GM19023 (cell line): ENCODE measurements around the gene MAZ.

ENCODE experiments used
- ATAC-seq: cut with Tn5 transposase; IDR thresholded peaks from one replicate; pipeline ENCODE4 v1.9.1; 2021; ENCODE audit warnings: mild to moderate bottlenecking, moderate library complexity; ENCODE audit not compliant: unreplicated experiment

Gene MAZ

DNA sequence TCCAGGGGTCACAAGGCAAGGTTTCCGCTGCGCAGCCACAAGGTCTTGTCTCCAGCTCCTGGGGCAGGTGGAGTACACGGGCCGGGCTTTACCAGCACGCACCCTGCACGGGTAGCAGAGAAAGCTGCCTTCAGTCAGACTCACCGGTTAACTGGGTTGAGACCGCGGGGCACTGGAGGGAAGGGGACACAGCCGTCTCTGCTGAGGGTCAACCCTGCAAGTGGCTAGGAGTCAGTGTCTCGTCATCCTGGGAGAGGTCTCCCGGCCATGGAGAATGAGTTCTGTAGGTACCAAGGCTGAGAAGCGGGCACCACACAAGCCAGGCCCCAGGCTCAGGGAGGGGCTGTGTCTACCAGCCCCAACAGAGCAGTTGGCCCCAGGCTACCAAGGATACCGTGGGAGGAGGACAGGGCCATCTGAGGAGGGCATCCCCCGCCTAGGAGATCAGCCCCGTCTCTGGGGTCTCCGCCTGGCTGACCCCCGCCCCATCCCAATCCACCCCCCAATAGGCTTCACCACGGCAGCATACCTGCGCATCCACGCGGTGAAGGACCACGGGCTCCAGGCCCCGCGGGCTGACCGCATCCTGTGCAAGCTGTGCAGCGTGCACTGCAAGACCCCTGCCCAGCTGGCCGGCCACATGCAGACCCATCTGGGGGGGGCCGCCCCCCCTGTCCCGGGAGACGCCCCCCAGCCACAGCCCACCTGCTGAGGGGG, 2.9 kb downstream of the MAZ start:
- ATAC-seq = no peak

DNA sequence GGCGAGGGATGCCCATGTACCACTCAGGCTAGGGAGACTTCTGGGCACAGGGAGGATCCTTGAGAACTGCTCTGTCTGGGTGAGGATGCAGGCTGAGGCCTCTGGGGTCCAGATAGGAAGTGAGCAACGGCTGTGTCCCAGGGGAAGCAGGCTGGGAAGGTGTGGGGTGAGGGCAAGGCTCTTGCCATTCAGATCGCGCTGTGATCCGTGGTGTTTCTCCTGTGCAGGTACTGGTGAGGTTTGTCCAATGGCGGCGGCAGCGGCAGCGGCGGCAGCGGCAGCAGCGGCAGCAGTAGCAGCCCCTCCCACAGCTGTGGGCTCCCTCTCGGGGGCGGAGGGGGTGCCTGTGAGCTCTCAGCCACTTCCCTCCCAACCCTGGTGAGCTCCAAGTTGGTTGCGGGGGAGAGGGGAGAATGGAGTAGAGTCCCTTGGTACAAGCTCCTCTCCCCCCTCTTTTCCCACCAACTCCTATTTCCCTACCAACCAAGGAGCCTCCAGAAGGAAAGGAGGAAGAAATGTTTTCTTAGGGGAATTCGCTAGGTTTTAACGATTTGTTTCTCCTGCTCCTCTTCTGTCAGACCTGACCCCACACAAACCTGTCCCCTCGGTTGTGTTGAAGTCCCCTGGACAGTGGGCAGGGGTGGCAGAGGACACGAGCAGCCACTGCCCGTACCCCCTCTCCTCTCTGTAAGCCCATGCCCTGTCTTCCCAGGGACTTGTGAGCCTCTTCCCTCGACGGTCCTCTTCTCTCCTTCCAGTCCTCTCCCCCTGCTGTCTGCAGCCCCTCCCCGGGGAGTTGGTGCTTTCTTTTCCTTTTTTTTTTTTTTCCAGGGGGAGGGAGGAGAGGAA, 3.7 kb downstream of the MAZ start:
- ATAC-seq = no peak

DNA sequence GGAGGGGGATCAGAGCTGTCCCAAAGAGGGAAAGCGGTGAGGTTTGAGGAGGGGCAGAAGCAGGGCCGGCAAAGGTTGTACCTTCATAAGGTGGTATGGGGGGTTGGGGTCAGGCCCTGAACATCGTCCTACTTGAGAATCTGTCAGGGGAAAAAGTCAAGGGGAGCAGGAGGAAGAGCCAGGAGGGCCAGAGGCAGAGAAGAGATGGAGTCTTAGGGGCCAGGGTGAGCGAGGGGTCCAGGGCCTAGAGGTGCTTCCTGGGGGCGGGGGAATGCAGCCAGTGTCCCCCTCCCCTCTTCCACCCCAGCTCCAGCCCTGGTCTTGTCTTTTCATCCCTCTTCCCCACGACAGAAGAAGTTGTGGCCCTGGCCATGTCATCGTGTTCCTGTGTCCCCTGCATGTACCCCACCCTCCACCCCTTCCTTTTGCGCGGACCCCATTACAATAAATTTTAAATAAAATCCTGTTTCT, 4.4 kb downstream of the MAZ start:
- no peak for ATAC-seq

DNA sequence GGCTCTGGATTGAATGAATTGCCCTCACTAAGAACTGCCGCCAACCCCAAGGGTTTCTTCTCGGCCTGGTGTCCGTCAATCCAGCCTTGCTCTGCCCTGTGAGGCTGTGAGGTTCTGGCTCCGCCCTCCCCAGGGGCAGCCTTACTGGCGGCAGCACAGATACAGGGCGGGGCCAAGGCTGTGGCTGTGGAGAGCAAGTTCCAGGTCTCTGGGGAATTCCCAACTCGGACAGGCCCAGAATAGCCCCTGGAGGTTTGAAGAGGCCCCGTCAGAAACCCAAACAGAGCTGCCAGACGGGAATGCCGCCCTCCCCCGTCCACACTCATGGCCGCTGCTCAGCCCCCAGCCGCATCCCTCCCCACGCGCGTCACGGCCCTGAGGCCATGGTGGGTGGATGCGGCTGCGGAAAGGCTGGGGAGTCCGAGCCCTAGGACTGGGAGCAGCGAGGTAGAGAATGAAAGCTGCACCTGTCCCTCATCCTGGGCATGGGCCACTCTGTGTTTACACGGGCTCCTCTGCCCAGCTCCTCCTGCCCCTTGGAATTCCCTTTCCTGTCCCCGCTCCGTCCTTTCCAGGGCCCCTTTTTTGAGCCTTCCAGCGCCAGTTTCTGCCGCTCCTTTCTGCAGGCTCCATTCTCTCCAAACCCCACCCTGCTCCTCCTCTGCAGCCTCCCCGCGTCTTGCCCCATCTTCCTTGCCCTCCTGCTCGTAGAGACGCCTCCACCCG, 5.0 kb downstream of the MAZ start:
- peak; percentile 39 for ATAC-seq

DNA sequence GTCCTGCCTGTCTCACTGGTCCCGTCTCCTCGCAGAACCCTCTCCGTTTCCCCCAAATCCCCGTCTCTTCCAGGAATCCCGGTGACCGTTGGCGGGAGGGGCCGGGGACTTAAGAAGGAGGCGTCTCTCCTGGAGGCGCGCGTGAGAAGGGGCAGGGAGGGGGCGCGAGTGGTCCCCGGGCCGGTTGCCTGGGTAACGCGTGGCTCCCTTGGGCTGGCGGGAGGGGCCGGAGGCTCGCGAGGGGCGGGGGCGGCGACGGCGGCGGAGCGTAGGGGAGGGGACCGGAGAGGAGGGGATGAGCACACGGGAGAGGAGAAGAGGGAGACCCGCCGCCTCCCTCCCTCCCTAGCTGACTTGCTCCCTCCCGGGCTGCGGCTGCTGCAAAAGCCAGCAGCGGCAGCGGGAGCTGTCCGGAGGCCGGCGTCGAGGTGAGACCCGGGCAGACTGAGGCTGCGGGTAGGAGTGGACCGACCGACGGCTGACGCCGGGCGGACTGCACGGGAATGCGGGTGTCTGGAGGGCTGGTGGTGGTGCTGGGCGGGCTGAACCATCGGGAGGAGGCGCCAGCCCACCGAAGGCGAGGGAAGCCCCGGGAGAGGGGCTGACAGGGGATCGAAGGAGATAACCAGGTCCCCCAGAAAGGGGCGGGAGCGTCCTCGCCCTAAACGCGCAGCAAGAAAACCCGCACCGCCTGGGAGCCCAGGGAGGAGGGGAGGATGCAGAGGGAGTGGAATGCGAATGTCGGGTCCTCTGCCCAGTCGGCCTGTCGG, 5.8 kb downstream of the MAZ start, which contains the start of gene PRRT2:
Gene PRRT2, plus strand, starts transcription at position 298 of the 770 bp plus-strand sequence. CDS start 862 bp downstream, outside the sequence.
- ATAC-seq = no peak

DNA sequence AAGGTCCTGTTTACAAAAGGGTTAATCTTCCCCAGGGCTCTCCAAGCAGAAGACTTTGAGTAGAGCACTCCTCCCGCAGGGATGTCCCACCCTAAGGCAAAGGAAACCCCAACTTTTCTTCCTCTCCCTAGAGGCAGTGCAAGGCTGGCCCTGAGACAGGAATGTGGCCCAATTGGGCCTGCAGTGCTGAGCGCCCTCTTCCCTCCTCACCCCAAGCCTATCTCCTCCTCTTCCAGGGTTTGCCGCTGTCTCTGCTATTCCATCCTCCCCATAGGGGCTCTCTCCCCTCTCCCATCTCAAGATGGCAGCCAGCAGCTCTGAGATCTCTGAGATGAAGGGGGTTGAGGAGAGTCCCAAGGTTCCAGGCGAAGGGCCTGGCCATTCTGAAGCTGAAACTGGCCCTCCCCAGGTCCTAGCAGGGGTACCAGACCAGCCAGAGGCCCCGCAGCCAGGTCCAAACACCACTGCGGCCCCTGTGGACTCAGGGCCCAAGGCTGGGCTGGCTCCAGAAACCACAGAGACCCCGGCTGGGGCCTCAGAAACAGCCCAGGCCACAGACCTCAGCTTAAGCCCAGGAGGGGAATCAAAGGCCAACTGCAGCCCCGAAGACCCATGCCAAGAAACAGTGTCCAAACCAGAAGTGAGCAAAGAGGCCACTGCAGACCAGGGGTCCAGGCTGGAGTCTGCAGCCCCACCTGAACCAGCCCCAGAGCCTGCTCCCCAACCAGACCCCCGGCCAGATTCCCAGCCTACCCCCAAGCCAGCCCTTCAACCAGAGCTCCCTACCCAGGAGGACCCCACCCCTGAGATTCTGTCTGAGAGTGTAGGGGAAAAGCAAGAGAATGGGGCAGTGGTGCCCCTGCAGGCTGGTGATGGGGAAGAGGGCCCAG, 6.7 kb downstream of the MAZ start:
- no peak for ATAC-seq

DNA sequence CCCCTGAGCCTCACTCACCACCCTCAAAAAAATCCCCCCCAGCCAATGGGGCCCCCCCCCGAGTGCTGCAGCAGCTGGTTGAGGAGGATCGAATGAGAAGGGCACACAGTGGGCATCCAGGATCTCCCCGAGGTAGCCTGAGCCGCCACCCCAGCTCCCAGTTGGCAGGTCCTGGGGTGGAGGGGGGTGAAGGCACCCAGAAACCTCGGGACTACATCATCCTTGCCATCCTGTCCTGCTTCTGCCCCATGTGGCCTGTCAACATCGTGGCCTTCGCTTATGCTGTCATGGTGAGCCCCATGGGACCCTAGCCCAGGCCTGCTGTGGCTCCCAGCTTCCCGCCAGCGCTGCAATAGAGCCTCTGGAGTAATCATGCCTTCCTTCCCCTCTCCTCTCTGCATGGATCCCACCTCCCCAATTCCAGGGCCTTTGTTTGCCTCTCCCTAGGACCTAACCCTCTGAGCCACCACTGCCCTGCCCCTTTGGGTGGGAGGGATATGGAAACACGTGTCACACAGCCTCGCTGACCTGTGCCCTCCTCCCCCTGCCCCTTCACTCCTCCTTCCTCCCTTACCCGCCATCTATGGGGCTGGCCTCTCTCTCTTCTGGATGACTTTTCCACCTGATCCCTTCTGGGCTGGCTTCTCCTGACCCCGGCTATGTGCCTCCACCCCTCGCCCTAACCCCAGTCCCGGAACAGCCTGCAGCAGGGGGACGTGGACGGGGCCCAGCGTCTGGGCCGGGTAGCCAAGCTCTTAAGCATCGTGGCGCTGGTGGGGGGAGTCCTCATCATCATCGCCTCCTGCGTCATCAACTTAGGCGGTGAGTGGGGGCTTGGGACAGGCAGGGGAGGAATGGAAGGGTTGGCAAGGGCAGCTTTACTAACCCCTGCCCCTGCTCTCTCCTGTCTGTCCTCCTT, 7.6 kb downstream of the MAZ start:
- no peak for ATAC-seq

DNA sequence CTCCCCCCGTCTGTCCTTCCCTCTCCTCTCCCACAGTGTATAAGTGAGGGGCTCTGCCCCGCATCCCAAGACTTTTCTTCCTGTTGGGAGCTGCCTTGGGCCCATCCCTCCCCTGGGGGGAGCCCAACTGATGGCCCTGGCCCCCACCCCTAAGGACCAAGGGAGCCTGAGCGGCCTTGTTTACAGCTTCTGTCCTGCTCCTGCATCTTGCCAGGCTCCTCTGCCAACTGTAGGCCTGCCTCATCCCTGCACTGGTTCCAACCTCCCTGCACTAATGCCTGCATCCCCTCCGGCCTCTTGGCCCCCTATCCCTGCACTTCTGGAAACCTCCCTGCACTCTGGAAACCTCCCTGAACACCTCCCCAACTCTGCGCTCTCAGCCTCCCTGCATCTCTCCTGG, 8.3 kb downstream of the MAZ start:
- ATAC-seq = no peak

DNA sequence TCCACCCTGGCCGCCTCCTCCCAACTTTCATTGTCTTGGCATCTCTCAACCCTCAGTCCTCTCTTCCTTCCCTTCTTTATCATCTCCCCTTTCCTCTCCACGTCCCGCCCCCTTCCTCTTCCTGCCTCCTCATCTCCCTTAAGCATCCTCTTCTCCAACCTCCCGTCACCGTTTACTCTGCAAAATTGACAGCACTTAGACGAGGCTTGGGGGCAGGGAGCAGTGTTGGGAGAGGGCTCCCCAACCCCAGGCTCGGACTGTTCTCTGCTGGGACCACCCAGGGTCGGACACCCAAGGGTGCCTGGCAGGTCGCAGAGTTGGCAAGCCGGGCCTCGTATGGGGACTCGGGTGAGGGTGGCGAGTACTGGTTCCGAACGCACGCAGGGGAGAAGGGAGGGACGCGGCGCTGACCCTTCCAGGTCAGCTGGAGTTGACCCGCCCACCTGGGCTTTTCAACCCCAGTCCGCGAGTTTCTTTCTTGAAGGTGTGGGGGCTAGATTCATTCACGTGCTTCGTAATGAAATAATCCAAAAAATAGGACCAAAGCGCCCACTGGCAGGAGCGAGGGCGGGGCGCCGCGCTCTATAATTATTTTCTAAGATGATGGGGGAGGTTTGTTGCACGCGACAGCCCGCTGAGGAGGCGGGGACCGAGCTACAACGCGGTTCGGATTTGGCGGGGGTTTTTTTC, 8.8 kb downstream of the MAZ start:
- no peak for ATAC-seq

DNA sequence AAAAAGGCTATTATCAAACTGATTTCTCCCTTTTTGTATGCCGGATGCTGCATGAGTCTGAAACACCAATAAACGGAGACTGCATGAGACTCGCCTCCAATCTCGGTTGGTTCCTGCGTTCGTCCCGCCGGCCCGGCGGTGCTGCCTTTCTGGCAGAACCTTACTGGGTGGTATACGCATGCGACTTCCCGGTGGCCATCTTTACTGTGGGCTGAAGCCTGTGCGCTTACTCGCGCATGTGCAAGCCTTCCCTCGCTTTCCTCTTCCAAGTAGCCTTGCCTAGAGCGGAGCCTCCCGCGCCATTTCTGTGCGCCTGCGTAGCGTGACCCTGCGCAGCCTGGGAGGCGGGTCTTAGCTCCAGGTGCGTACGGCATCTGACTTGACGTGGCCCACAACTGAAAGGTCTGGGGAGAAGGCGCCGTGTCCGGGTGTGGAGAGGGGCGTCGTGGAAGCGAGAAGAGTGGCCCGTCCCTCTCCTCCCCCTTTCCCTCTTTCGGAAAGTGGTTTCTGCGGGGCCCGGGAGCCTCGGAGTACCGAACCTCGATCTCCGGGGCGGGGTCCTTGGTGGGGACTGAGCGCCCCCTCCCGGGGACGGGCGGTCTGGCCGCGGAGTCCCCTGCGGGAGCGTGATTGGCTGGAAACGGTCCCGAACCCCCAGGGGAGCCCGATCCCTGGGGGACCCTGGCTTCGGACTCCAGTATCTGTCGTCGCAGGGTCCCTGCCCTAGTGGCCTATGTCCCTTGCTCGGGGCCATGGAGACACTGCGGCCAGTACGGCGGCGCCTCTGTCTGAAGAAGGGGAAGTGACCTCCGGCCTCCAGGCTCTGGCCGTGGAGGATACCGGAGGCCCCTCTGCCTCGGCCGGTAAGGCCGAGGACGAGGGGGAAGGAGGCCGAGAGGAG, 9.7 kb downstream of the MAZ start, which contains the start of gene PAGR1:
Gene PAGR1, plus strand, starts transcription at position 360 of the 901 bp plus-strand sequence. Its CDS starts 374 bp downstream, at position 734.
- peak; percentile 57 for ATAC-seq

DNA sequence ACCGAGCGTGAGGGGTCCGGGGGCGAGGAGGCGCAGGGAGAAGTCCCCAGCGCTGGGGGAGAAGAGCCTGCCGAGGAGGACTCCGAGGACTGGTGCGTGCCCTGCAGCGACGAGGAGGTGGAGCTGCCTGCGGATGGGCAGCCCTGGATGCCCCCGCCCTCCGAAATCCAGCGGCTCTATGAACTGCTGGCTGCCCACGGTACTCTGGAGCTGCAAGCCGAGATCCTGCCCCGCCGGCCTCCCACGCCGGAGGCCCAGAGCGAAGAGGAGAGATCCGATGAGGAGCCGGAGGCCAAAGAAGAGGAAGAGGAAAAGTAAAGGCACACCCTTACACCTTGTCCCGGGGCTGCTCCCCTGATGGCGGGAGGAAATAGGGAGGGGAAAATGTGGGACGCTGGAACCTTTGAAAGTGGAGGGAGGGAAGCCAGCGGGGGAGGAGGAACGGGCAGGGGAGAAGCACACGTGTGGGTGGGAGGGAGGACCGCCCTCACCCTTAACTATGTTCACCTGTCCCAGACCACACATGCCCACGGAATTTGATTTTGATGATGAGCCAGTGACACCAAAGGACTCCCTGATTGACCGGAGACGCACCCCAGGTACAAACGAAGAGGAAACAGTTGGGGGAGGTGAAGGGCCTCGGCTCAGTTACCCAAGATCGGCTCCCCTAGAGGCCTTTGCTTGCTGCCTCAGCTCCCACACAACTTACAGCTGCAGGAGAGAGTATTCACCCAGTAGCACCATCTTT, 10.5 kb downstream of the MAZ start:
- peak; percentile 1 for ATAC-seq

DNA sequence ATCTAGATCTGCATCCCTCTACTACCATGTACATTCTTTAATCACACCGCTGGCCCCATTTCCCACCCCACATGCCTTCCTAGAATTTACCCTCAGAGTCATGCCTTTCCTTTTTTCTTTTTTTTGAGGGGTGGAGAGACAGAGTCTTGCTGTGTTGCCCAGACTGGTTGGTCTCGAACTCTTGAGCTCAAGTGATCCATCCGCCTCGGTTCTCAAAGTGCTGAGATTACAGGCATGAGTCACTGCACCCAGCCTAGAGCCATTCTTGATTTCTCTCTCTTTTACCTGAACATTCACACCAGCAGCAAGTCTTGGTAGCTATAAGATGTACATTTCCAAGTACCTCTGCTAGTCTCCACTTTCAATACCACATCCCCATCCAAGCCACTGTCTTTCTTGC, 11.8 kb downstream of the MAZ start:
- no peak for ATAC-seq

DNA sequence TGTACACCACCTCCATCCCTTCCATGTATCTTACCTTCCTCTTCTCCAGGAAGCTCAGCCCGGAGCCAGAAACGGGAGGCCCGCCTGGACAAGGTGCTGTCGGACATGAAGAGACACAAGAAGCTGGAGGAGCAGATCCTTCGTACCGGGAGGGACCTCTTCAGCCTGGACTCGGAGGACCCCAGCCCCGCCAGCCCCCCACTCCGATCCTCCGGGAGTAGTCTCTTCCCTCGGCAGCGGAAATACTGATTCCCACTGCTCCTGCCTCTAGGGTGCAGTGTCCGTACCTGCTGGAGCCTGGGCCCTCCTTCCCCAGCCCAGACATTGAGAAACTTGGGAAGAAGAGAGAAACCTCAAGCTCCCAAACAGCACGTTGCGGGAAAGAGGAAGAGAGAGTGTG, 13.2 kb downstream of the MAZ start:
- no peak for ATAC-seq

DNA sequence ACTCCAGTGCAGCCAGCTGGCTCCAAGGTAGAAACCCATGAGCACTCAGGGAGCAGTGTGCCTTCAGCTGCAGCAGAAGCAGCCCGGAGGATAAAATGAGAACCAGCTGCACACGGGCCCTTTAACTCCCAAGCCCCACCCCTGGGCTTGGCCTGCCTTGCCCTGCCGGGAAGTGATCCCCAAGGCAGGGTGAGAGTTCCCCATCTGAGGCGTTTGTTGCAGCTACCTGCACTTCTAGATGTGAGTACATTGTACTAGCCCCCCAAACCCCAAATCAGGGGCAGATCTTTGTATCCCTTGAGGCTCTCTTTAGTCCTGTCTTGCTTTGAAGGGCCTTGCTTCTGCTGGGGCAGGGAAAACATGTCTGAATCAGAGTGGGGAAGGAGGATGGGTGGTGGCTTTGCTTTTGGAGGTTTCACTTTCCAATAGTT, 14.0 kb downstream of the MAZ start, which contains the start of gene MVP:
Gene MVP, plus strand, starts transcription at position 192 of the 431 bp plus-strand sequence. CDS start 10,088 bp downstream, outside the sequence.
- no peak for ATAC-seq

DNA sequence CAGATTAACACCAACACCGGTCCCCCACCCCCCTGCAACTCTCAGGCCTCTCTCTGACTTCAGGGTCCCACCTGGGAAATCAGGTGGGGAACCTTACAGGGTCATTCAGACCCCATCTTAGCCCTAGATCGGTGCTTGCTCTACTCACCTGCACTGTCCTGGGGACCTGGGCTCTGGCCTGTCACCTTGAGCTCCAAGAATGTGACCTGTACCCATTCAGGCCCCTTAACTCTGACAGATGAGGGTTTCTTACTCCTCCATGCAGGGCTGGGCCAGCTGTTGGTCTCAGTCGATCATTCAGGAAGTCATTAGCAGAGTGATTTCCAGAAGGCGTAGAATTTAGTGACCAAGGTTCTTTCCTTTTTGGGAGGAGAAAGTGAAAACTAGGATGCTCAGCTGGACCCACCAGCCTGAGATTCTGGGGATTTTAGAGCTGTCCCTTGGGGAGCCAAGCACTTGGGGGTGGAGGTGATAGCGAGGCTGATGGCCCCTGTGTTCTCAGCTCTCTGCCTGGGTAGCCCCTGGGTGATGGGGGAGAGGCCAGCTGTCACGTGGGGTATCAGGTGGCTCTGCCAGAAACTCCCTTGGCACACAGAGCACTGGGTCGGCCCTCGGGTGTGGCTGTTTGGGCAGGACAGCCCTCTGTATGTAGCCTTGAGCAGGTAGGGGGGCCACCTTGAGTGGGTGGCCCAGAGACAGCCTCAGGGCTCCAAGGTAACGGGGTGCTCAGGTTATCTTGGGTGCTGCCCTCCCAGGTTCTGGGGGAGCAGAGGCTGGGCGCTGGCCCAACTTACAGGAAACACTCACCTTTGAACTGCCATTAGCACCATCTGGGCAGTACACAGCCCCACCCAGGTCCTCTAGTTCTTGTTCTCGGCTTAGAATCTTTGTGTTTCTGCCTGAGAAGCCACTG, 14.7 kb downstream of the MAZ start:
- peak; percentile 43 for ATAC-seq
